HG03135 (cell line): ENCODE results near the gene VPS13D.
"Not testable (repeated sequence)": the region's sequence is repeated elsewhere in the genome, so short reads cannot be mapped to it uniquely, and the experiment has no call there.

Source experiments
- ATAC-seq: cut with Tn5 transposase; IDR thresholded peaks from one replicate; pipeline ENCODE4 v1.9.1; 2021; ENCODE audit warnings: mild to moderate bottlenecking, moderate library complexity; ENCODE audit not compliant: unreplicated experiment

VPS13D gene

GRCh38 chr1:12503709-12504108 is 273.9 kb downstream of the VPS13D start:
- ATAC-seq = no peak

GRCh38 chr1:12504601-12505000 is 274.8 kb downstream of the VPS13D start:
- no peak for ATAC-seq

- ATAC-seq = no peak
Observed at GRCh38 chr1:12505231-12505630, 275.4 kb downstream of the VPS13D start.

- no peak for ATAC-seq
Observed at GRCh38 chr1:12505639-12506280, 275.9 kb downstream of the VPS13D start.

- no peak for ATAC-seq
Observed at GRCh38 chr1:12506281-12507280, 276.8 kb downstream of the VPS13D start.

- no peak for ATAC-seq
Observed at GRCh38 chr1:12507631-12508030, 277.8 kb downstream of the VPS13D start.

GRCh38 chr1:12508849-12509248 is 279.0 kb downstream of the VPS13D start:
- no peak for ATAC-seq

- no peak for ATAC-seq
Observed at GRCh38 chr1:12511128-12511484, 281.3 kb downstream of the VPS13D start.

- no peak for ATAC-seq
Observed at GRCh38 chr1:12511516-12512468, 282.0 kb downstream of the VPS13D start.

GRCh38 chr1:12513181-12513580 is 283.4 kb downstream of the VPS13D start:
- no peak for ATAC-seq

- no peak for ATAC-seq
Observed at GRCh38 chr1:12514590-12514989, 284.8 kb downstream of the VPS13D start.

GRCh38 chr1:12515234-12515633 is 285.4 kb downstream of the VPS13D start:
- ATAC-seq = no peak

GRCh38 chr1:12516741-12517140 is 286.9 kb downstream of the VPS13D start:
- ATAC-seq = no peak

- ATAC-seq = no peak
Observed at GRCh38 chr1:12518931-12519692, 289.3 kb downstream of the VPS13D start.

GRCh38 chr1:12519693-12520364 is 290.0 kb downstream of the VPS13D start:
- ATAC-seq = no peak

GRCh38 chr1:12521096-12521495 is 291.3 kb downstream of the VPS13D start:
- no peak for ATAC-seq

- ATAC-seq = not testable (repeated sequence)
Observed at GRCh38 chr1:12522780-12523179, 292.9 kb downstream of the VPS13D start.

- no peak for ATAC-seq
Observed at GRCh38 chr1:12524266-12524665, 294.4 kb downstream of the VPS13D start.

GRCh38 chr1:12525311-12526181 is 295.7 kb downstream of the VPS13D start:
- ATAC-seq = no peak
